GM23338 (cell line): ENCODE data around the gene ADH6. TPM values are rescaled to one million over a fixed set of nuclear protein-coding genes. Genes with fewer than 3 reads are reported as not detected.

Source experiments
- ATAC-seq: fragments of 200-7000 bp; cut with Tn5 transposase; 3 replicates; pipeline ENCODE4 v1.9.1; 2020
- DNase-seq: peaks from one replicate; pipeline ENCODE4 v3.0.0-alpha.2; 2015; ENCODE audit warnings: low spot score
- H2AFZ ChIP-seq: fragments of 200-600 bp; sonication (generic); 2 replicates; pipeline ENCODE4 v1.8.0; 2016; ENCODE audit warnings: antibody characterized with exemption, mild to moderate bottlenecking, moderate library complexity
- H3F3A ChIP-seq: fragments of 200-600 bp; sonication (generic); replicated peaks from 2 replicates; pipeline ENCODE4 v1.8.0; 2017; ENCODE audit warnings: antibody characterized with exemption, mixed run types, low read depth
- H3K27ac ChIP-seq: fragments of 200-600 bp; sonication (generic); 2 replicates; pipeline ENCODE4 v1.6.1; 2016; ENCODE audit warnings: low read depth
- H3K27me3 ChIP-seq: fragments of 200-600 bp; sonication (generic); 2 replicates; pipeline ENCODE4 v1.8.0; 2016; ENCODE audit warnings: mild to moderate bottlenecking, mixed run types, moderate library complexity; ENCODE audit not compliant: insufficient read depth
- H3K36me3 ChIP-seq: fragments of 200-600 bp; sonication (generic); 2 replicates; pipeline ENCODE4 v1.8.0; 2016; ENCODE audit warnings: mild to moderate bottlenecking; ENCODE audit not compliant: insufficient read depth
- H3K4me1 ChIP-seq: fragments of 200-600 bp; sonication (generic); 2 replicates; pipeline ENCODE4 v1.8.0; 2016; ENCODE audit warnings: mild to moderate bottlenecking, moderate library complexity; ENCODE audit not compliant: insufficient read depth
- H3K4me2 ChIP-seq: fragments of 200-600 bp; sonication (generic); 2 replicates; pipeline ENCODE4 v1.7.1; 2017; ENCODE audit warnings: mixed run types
- H3K4me3 ChIP-seq: fragments of 200-600 bp; sonication (generic); 2 replicates; pipeline ENCODE4 v1.6.1; 2016; ENCODE audit warnings: mixed run types
- H3K79me2 ChIP-seq: fragments of 200-600 bp; sonication (generic); replicated peaks from 2 replicates; pipeline ENCODE4 v1.8.0; 2017; ENCODE audit warnings: mild to moderate bottlenecking; ENCODE audit not compliant: insufficient read depth
- H3K9me2 ChIP-seq: fragments of 200-600 bp; sonication (generic); 2 replicates; pipeline ENCODE4 v1.8.0; 2017; ENCODE audit not compliant: insufficient read depth
- H4K20me1 ChIP-seq: fragments of 200-600 bp; sonication (generic); replicated peaks from 2 replicates; pipeline ENCODE4 v1.8.0; 2017; ENCODE audit warnings: mild to moderate bottlenecking; ENCODE audit not compliant: insufficient read depth
- H3K27ac Mint-ChIP-seq: 2 replicates; pipeline ENCODE4 v1.8.0; 2020; ENCODE audit warnings: inconsistent platforms, mild to moderate bottlenecking, moderate library complexity, mixed read lengths
- H3K27me3 Mint-ChIP-seq: 3 replicates; pipeline ENCODE4 v1.8.0; 2022; ENCODE audit warnings: low read depth, mild to moderate bottlenecking, moderate library complexity, mixed read lengths, inconsistent platforms; ENCODE audit not compliant: insufficient read depth, poor library complexity
- H3K36me3 Mint-ChIP-seq: 3 replicates; pipeline ENCODE4 v1.8.0; 2021; ENCODE audit warnings: low read depth, mild to moderate bottlenecking, inconsistent platforms, moderate library complexity, mixed read lengths
- H3K4me1 Mint-ChIP-seq: 3 replicates; pipeline ENCODE4 v1.8.0; 2020; ENCODE audit warnings: mild to moderate bottlenecking, inconsistent platforms, mixed read lengths
- H3K4me3 Mint-ChIP-seq: 3 replicates; pipeline ENCODE4 v1.8.0; 2021; ENCODE audit warnings: moderate library complexity, mild to moderate bottlenecking, inconsistent platforms, mixed read lengths
- H3K9me3 Mint-ChIP-seq: 3 replicates; pipeline ENCODE4 v1.8.0; 2020; ENCODE audit warnings: moderate library complexity, mild to moderate bottlenecking, inconsistent platforms, mixed read lengths
- CREB1 ChIP-seq: fragments of 250-450 bp; sonication (Bioruptor Pico); IDR thresholded peaks from 2 replicates; pipeline ENCODE4 v1.5.0; 2020; ENCODE audit warnings: low read depth, mild to moderate bottlenecking, moderate library complexity
- CTCF ChIP-seq, 2 experiments: fragments of 200-600 bp in 1 of 2; sonication (generic) in 1 of 2; conservative IDR thresholded peaks; 2 replicates each; pipeline versions ENCODE4 v1.5.1 to v1.6.1; 2016 to 2017; ENCODE audit warnings: antibody characterized with exemption in 2 of 2, low read depth in 2 of 2, mild to moderate bottlenecking in 2 of 2, moderate library complexity in 1 of 2
- ETS1 ChIP-seq: IDR thresholded peaks from 2 replicates; pipeline ENCODE4 v1.6.1; 2016; ENCODE audit warnings: antibody characterized with exemption
- EZH2 ChIP-seq: fragments of 200-600 bp; sonication (generic); IDR thresholded peaks from one replicate; pipeline ENCODE4 v1.8.0; 2017; ENCODE audit warnings: antibody characterized with exemption, mild to moderate bottlenecking, low read depth; ENCODE audit not compliant: unreplicated experiment
- EZH2phosphoT487 ChIP-seq: fragments of 200-600 bp; sonication (generic); IDR thresholded peaks from one replicate; pipeline ENCODE4 v1.8.1; 2018; ENCODE audit warnings: antibody characterized with exemption; ENCODE audit not compliant: unreplicated experiment
- JUNB ChIP-seq: IDR thresholded peaks from one replicate; pipeline ENCODE4 v1.6.1; 2016; ENCODE audit warnings: antibody characterized with exemption; ENCODE audit not compliant: unreplicated experiment
- NANOG ChIP-seq: IDR thresholded peaks from 2 replicates; pipeline ENCODE4 v1.6.1; 2016; ENCODE audit warnings: antibody characterized with exemption, borderline replicate concordance
- POLR2AphosphoS5 ChIP-seq: IDR thresholded peaks from 2 replicates; pipeline ENCODE4 v1.6.1; 2016; ENCODE audit warnings: antibody characterized with exemption, low read depth
- REST ChIP-seq: IDR thresholded peaks from one replicate; pipeline ENCODE4 v1.6.1; 2018; ENCODE audit warnings: antibody characterized with exemption; ENCODE audit not compliant: unreplicated experiment
- STAT1 ChIP-seq: IDR thresholded peaks from one replicate; pipeline ENCODE4 v1.6.1; 2016; ENCODE audit warnings: antibody characterized with exemption; ENCODE audit not compliant: unreplicated experiment
- ZNF114 ChIP-seq: fragments of 250-450 bp; sonication (Bioruptor Pico); IDR thresholded peaks from 2 replicates; pipeline ENCODE4 v1.5.0; 2020; ENCODE audit warnings: mild to moderate bottlenecking, moderate library complexity
- ZNF331 ChIP-seq: fragments of 250-450 bp; sonication (Bioruptor Pico); IDR thresholded peaks from 2 replicates; pipeline ENCODE4 v1.5.0; 2020; ENCODE audit warnings: low read depth, mild to moderate bottlenecking, moderate library complexity
- ZNF462 ChIP-seq: fragments of 250-450 bp; sonication (Bioruptor Pico); IDR thresholded peaks from 2 replicates; pipeline ENCODE4 v1.5.0; 2020; ENCODE audit warnings: mild to moderate bottlenecking, moderate library complexity
- long read RNA-seq: library from polyadenylated mRNA; unstranded; transcript quantifications from one replicate; pipeline ENCODE4 v2.0.0, GENCODE V29; 2020; ENCODE audit not compliant: unreplicated experiment
- polyA plus RNA-seq: library from polyadenylated mRNA; unstranded; fragments of >200 nt; fragmentation: Nextera tagmentation; extraction: Ambion mirVana; gene quantifications from 2 replicates; pipeline ENCODE4 v1.2.1, GENCODE V29; 2016
- total RNA-seq: library from RNA; depleted of rRNA; stranded (reverse); fragments of >200 nt; shearing (Covaris generic); gene quantifications from 2 replicates; pipeline ENCODE4 v1.2.3, GENCODE V29; 2014; rRNA removed

The ADH6 gene
- 0.47 TPM in 1 of 2 replicates, not detected in the other for total RNA-seq
- polyA plus RNA-seq, result 0.40 and 0.58 TPM in 2 replicates
- long read RNA-seq, result 0 reads

DNA sequence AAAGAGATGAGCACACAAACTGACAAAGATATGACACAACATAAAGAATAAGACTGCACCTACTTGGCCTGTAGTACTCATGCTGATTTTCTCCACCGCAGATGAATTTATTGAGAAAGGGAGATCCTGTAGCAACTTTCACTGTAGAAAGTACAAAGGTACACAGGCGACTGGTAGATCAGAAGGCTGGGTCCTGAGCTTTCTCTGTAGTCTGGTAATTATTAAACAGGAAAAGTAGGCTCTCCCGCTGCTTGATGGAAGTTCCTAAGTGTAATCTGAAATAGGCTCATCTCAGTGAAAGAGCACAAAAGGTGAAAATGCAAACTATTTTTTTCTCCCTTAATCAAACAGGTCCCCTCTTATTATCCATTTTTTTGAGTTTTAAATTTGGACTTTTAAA, at the start of gene ADH6:
Gene ADH6 (minus strand): TSS at position 175 of the 400 bp plus-strand sequence. CDS start 94 bp downstream, at position 81.
- Histone ChIP-seq H3K27ac (no peak within 1 kb of the TSS), H3K4me1 (peaks cover 12% of the 10 kb centered on the region; the same call in 1 of the 2 replicates), H3K27me3 (no peaks in the 10 kb centered on the region), H3K9me2 (no peaks in the 10 kb centered on the region), H3K79me2 (no peaks in the 10 kb centered on the region), H3K36me3 (no peaks in the 10 kb centered on the region), H3F3A (no peaks in the 10 kb centered on the region), H4K20me1 (no peaks in the 10 kb centered on the region), H2AFZ (no peak within 1 kb of the TSS), H3K4me3 (no peak within 1 kb of the TSS), H3K4me2 (no peak within 1 kb of the TSS)
- ATAC-seq (no peak), DNase-seq (no peak)
- Mint-ChIP-seq H3K9me3 (peaks cover 10% of the 10 kb centered on the region), H3K4me3 (no peak within 1 kb of the TSS), H3K4me1 (peaks cover 18% of the 10 kb centered on the region), H3K36me3 (peaks cover 9% of the 10 kb centered on the region; the same call in 2 of the 3 replicates), H3K27me3 (peaks cover 5% of the 10 kb centered on the region), H3K27ac (0 out of 2 replicates have a peak within 1 kb of the TSS, but pooled peaks have one; percentile 69)
- no peak for TF ChIP-seq CTCF (conservative IDR thresholded peaks at IDR 0.05; ENCODE audit: low read depth in 2 of 2)
- no peak for TF ChIP-seq STAT1
- no peak for TF ChIP-seq CREB1 (CRISPR knock-in tag)
- no peak for TF ChIP-seq NANOG
- TF ChIP-seq ZNF114 (CRISPR knock-in tag), result no peak
- TF ChIP-seq ZNF331, result no peak
- TF ChIP-seq REST, result no peak
- TF ChIP-seq EZH2, result no peak
- no peak for TF ChIP-seq POLR2AphosphoS5
- TF ChIP-seq EZH2phosphoT487, result no peak
- TF ChIP-seq ETS1, result no peak
- TF ChIP-seq JUNB, result no peak
- no peak for TF ChIP-seq ZNF462 (CRISPR knock-in tag)
